Activated CD4-positive, CD25-positive, alpha-beta regulatory T cell treated with anti-CD3 and anti-CD28 coated beads, Interleukin-2, amount 50 U/mL, for 16 hours (primary cell): ENCODE results near the gene SZRD1.

ENCODE experiments used
- DNase-seq: peaks from one replicate; pipeline ENCODE4 v3.0.0-alpha.2; 2020; ENCODE audit warnings: low read depth, low spot score

SZRD1 gene

GRCh38 chr1:16394977-16395376 lies 27.9 kb downstream of the SZRD1 start:
- no peak for DNase-seq

- no peak for DNase-seq
These were observed 29.5 kb downstream of the SZRD1 start for GRCh38 chr1:16396591-16396990.

DNA sequence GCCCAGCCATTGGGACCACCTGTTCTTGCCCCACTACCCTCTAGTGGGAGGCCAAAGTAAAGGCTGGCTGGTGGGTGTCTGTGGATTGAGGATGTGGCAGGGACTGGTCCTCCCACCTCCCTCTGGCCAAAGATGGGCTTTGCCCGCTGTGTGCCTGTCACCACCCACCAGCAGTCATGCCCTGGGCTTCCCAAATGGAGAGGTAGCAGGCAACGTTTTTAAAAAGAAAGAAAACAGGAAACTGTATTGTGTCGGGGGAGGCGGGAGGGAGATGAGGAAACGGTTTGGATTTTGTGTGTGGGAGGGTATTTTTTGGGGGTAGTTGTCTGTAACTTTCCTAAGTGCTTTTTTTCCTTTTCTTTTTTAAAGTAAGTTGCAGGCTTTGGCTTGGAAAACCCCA lies 30.1 kb downstream of the SZRD1 start:
- DNase-seq = no peak

- DNase-seq = no peak
These were observed 31.4 kb downstream of the SZRD1 start for GRCh38 chr1:16398371-16398953.

DNA sequence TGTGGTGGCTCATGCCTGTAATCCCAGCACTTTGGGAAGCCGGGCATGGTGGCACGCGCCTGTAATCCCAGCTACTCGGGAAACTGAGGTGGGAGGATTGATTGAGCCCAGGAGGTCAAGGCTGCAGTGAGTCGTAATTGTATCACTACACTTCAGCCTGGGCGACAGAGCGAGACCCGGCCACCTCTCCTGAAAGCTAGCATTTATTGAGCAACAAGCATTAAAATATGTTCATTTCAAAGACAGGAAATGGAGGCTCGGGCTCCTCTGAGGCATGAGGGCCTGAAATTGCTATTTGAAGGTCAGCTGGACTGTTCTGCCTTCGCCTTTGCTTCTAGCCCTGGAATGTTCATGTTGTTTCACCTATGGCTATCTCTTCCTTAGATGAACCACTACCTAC lies 35.7 kb downstream of the SZRD1 start:
- DNase-seq = no peak

DNA sequence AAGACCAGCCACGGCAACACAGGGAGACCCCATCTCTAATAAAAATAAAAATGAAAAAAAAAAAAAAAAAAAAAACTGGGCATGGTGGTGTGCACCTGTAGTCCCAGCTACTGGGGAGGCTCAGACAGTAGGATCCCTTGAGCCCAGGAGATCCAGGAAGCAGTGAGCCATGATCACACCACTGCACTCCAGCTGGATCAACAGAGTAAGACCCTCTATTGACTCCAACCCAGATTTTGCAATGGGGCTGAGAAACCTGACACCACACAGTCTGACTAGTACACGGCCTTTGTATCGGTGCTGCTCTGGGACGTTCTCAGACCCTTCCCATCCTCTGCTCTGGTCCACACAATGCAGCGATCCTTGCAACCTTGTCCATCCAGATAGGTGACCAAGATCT lies 38.4 kb downstream of the SZRD1 start:
- no peak for DNase-seq

DNA sequence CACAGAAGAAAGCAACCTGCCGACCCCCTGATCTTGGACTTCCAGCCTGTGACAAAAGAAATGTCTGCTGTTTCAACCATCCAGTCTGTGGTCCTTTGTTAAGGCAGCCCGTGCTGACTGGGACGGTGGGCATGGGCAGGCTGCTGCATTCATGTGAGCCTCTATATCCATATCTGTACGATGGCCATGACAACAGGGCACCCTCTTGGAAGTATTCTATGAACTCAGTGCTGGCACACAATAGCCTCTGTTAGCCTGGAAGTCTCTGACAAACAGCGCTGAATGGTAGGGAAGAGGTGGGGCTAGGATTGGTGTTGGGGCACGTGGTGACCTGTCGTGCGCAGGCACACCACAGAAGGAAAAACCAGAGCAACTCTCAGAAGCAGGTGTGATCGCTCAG lies 39.8 kb downstream of the SZRD1 start:
- DNase-seq = no peak

DNA sequence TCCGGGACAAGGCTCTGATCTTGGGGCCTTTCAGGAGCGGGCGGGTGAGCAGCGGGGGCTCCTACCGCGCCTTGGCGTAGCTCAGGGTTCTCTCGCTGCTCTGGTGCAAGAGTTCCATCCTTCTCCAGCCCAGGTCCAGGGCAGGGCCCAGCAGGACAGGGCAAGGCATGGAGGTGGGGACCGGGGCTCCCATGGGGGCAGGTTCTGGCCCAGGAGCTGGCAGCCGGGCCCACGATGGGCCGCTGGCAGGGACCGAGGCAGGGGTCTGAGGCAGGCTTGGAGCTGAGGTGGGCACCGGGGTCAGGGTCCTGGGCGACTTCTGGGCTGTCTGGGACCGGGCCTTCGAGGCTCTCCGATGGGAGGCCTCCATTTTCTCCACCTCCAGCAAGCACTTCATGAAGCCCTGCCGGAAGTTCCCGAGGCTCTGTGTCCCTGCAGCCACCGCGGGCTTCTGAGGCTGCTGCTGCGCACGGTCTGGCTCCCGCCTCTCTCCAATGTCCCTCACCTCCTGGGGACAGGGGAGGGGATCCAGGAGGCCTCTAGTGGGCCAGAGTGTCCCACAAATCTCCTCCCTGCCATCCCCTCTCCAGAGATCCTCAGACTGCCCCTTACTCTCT lies 42.6 kb downstream of the SZRD1 start:
- no peak for DNase-seq

DNA sequence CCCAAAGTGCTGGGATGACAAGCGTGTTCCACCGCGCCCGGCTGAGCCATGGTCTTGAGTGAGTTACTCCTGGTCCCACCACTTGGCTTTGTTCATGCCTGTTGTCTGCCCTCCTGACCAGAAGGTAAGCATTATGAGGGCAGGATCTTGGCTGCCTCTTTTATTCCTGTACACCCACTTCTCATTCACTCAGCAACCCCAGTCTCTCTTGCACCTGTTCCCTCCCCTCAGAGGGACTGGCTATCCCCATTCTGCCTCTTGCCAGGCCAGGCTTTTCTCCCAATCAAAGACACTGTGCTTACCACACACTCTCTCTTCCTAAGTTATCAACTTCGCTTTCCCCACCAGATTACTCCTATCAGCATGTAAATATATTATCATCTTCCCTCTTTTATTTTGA lies 43.8 kb downstream of the SZRD1 start:
- DNase-seq = no peak

DNA sequence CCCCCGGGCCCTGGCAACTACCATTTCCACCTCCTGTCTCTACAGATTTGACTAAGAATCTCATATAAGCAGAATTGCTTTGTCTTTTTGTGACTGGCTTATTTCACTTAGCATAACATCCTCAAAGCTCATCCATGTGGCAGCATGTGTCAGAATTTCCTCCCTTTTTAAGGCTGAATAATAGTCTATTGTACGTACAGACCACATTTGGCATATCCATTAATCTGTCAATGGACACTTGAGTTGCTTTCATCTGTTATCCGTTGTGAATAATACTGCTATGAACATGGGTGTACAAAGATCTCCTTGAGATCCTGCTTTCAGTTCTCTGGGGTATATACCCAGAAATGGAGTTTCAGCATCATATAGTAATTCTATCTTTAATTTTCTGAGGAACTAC lies 46.1 kb downstream of the SZRD1 start:
- DNase-seq = no peak

DNA sequence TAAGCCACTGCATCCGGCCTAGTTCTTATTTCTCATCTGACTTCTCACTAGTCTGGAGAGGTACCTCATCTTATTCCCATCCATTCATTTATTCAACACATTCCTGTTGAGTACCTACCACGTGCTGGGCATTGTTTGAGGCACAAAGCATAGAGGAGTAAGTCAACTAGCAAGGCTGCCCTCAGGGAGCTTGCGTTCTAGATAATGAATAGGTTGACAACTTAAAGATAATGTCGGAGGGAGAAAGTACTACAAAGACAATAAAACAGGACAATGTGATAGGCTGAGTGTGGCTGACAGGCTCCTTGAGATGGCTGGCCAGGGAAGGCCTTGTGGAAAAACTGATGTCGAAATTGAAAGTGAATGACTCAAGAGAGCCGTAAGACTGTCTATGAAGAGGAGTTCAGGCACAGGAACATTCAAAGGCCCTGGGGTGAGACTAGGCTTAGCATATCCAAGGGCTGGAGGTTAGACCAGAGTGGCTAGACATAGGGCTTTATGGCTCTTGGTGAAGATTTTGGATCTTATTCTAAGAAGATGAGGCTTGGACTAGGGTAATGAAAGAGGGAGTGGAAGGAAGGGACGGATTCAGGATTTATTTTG lies 51.9 kb downstream of the SZRD1 start:
- DNase-seq = no peak

- DNase-seq = peak; percentile 21
These were observed 53.5 kb downstream of the SZRD1 start for GRCh38 chr1:16420424-16421118.

DNA sequence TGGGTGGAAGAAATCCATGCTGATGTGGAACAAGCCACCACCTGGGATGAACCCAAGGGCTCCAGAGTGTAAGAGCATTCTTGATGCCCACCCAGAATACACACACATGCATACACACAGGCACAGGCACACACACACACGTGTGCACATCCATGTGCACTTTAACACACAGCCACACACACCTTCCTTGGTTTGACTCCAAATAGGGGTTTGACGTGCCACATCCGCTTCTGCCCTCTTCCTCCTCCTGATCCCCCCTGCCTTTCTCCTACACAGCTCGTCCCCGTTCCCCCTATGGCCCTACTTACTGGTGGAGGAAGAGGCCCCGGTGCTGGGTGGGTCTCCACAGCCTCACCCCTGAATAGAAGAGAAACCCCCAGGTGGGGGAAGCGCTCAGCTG lies 54.2 kb downstream of the SZRD1 start:
- no peak for DNase-seq

- DNase-seq = no peak
These were observed 55.0 kb downstream of the SZRD1 start for GRCh38 chr1:16422041-16422440.

- no peak for DNase-seq
These were observed 58.3 kb downstream of the SZRD1 start for GRCh38 chr1:16425125-16426025.

DNA sequence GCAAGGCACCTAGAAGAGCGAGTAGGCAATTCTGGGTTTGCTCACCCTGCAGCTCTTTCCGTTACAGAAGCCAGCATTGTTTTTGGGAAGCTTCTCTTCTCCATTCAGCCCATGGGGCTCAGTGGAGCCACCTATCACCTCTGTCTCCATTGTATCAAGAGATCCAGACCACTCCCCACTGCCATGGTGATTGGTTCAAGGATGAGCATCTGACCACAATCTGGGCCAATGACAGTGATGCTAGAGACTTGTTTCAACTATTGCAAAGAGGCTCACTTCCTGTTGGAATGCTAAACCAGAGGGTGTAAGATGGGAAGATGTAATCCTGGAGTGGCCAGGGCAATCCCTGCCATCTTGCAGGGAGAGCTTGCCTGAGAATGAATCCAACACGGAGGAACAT lies 63.6 kb downstream of the SZRD1 start:
- no peak for DNase-seq

DNA sequence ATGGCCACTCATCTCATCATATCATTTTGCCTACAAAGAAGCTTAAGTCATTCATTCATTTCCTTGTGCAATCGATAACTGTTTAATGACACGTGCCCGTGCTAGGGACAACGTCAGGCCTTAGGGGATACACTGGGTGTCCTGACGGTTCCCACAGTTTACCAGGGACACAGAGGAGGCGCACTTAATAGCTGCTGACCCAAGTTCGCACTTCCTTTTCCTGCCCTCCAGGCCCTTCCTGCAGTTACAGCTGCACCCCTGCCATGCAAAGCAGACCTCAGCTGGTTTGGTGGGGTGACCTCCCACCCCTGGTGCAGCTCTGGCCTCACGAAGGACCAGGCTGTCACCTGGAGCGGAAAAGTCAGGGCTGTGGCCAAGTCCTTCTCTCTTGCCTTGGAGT lies 66.0 kb downstream of the SZRD1 start:
- no peak for DNase-seq

- no peak for DNase-seq
These were observed 67.0 kb downstream of the SZRD1 start for GRCh38 chr1:16434007-16434406.

DNA sequence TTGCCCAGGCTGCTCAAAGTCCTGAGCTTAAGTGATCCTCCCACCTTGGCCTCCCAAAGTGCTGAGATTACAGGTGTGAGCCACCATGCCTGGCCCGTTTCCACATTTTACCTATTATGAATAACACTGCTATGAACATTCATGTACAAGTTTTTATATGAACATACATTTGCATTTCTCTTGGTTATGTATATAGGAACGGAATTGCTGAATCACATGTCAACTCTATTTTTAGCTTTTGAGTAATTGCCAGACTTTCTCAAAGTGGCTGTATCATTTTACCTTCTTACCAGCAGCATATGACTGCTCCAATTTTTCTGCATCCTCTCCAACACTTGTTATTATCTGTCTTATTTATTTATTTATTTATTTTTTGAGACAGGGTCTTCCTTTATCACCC lies 67.5 kb downstream of the SZRD1 start:
- DNase-seq = no peak

GRCh38 chr1:16436946-16437474 lies 70.0 kb downstream of the SZRD1 start, which contains the start of gene SPATA21:
SPATA21 (minus strand) TSS chr1:16437424; CDS start chr1:16431371, 6,053 bp downstream.
- DNase-seq = no peak

DNA sequence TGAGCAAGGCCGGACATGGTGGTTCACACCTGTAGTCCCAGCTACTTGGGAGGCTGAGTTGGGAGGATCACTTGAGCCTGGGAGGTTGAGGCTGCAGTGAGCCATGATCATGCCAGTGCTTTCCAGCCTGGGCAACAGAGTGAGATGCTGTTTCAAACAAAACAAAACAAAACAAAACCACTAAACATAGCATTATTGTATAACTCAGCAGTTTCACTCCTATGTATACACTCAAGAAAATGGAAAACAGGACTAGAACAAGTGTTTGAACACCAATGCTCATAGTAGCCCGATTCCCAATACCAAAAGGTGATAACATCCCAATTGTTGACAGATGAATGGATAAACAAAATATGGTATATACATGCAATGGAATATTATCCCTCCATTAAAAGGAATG lies 71.5 kb downstream of the SZRD1 start:
- DNase-seq = no peak

DNA sequence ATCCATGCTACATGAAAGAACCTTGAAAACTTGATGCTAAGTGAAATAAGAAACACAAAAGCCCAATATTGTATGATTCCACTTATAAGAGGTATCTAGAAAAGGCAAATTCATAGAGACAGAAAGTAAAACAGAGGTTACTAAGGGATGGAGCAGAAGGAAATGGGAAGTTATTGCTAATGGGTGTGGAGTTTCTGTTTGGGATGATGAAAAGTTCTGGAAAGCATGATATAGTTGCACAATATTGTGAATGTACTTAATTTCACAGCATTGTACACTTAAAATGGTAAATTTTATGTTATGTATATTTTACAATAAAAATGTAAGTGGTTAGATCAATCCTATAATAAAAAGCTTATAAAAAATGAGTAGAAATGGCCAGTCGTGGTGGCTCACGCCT lies 71.9 kb downstream of the SZRD1 start:
- no peak for DNase-seq
